PC-3 (cell line): Measurements from ENCODE around the gene PHF19.

Experiments
- EZH2 ChIP-seq: fragments of 300-600 bp; sonication (generic); IDR thresholded peaks from one replicate; pipeline ENCODE4 v1.6.1; 2017; ENCODE audit warnings: antibody characterized with exemption, mild to moderate bottlenecking, low read length; ENCODE audit not compliant: unreplicated experiment
- EZH2phosphoT487 ChIP-seq: fragments of 300-600 bp; sonication (generic); IDR thresholded peaks from 2 replicates; pipeline ENCODE4 v1.6.1; 2018; ENCODE audit warnings: mild to moderate bottlenecking, antibody characterized with exemption, low read length, borderline replicate concordance
- TF ChIP-seq, protein P1 (sequence below): fragments of 300-600 bp; sonication (generic); conservative IDR thresholded peaks from 2 replicates; pipeline ENCODE4 v1.5.1; 2017; ENCODE audit warnings: antibody characterized with exemption, low read depth, mild to moderate bottlenecking, low read length

DNA sequence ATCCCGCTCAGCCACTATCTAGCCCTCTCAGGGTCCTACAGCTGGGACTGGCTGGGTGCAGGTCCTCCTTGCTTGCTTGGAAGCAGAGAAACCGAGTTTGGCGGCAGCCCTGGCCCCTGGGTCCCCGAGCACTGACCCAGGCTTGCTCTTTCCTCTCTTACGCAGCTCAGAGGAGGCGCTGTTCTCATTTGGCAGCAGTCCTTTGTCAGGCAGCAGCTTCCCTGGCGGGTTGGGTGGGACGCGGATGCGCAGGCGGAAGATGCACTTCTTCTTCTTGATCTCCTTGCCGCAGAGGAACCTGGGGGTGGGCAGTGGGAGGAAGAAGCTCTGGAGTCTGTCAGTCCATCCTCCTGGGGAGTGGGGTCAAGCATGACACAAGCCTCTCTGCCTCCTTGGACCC is 14.5 kb downstream of the PHF19 start:
- TF ChIP-seq EZH2: no peak
- TF ChIP-seq, protein P1, sequence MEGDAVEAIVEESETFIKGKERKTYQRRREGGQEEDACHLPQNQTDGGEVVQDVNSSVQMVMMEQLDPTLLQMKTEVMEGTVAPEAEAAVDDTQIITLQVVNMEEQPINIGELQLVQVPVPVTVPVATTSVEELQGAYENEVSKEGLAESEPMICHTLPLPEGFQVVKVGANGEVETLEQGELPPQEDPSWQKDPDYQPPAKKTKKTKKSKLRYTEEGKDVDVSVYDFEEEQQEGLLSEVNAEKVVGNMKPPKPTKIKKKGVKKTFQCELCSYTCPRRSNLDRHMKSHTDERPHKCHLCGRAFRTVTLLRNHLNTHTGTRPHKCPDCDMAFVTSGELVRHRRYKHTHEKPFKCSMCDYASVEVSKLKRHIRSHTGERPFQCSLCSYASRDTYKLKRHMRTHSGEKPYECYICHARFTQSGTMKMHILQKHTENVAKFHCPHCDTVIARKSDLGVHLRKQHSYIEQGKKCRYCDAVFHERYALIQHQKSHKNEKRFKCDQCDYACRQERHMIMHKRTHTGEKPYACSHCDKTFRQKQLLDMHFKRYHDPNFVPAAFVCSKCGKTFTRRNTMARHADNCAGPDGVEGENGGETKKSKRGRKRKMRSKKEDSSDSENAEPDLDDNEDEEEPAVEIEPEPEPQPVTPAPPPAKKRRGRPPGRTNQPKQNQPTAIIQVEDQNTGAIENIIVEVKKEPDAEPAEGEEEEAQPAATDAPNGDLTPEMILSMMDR: no peak
- no peak for TF ChIP-seq EZH2phosphoT487
